ENCODE measurements around the gene YIPF3. TPM values are rescaled to one million over a fixed set of nuclear protein-coding genes. Genes with fewer than 3 reads are reported as not detected.

YIPF3 gene
- total and polyA plus RNA-seq, 10 of the 15 experiments (the other 5 are each of a cell fraction or from before 2014, with no cell fraction given): 20.5 to 88.8 (median 44.7) TPM

DNA sequence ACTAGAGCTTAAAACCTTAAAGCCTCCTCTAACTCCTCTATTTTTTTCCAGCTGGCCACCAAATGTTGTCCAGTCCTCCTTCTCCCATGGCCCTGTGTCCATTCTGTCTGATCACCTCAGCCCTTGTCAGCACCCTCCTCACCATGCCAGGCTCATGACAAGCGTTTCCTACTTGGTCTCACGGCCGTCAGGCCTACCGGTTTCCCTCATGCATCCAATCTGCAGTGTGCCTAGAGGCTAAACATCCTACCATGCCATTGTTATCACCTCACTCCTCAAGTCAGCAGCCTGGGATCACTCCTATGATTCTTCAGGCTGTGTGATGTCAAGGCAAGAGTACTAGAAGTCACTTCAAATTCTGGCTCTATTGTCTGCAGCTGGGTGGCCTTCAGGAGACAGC is 49.0 kb downstream of the YIPF3 start:
- in situ Hi-C loops (cut with MboI) (no loop called here), intact Hi-C loops (cut with micrococcal nuclease; ENCODE audit: unreplicated experiment) (no loop called here)
- no peaks in the 10 kb centered on the region for H3K36me3 ChIP-seq (ENCODE audit: control insufficient read depth in 2 of 2, insufficient read depth in 2 of 2, low read length in 1 of 2)
- RAD21 ChIA-PET (ENCODE audit: unreplicated experiment): interaction anchor here (1.0 kb wide), 1 partner anchor 12 kb away, joined by 3 read pairs; the partner anchor contains the start of gene DLK2
- no peaks in the 10 kb centered on the region for H4K20me1 ChIP-seq (ENCODE audit: control insufficient read depth, insufficient read depth)
- no peaks in the 10 kb centered on the region for H3K4me1 ChIP-seq (ENCODE audit: control insufficient read depth, insufficient read depth, low read length)
- CTCF ChIA-PET: no interaction called here
- SMC1A ChIA-PET (ENCODE audit: uncharacterized antibody, unreplicated experiment): interaction anchor here (1.4 kb wide), 1 partner anchor 38 kb away, joined by 5 read pairs; no protein-coding TSS in a partner anchor
- WGBS (ENCODE audit: insufficient coverage, insufficient replicate concordance, low lambda C conversion rate, missing lambda C conversion rate): 33% methylated on average over 4 of the region's 4 CpGs
- H3K9ac ChIP-seq (ENCODE audit: control insufficient read depth, insufficient read depth, low read length): no peak overlapping the region
- H3K9me3 ChIP-seq (replicated peaks; ENCODE audit: control insufficient read depth, insufficient read depth, low read length): no peaks in the 10 kb centered on the region
- FAIRE-seq (no peak), ATAC-seq (no peak; the same call in 2 of the 3 replicates), DNase-seq (ENCODE audit: low read depth, low spot score) (no peak)
- peaks cover 0 to 2% of the 10 kb centered on the region in 2 experiments; a peak in 1 of 4 replicates for H3K27me3 ChIP-seq (replicated peaks in 1 of 2; ENCODE audit: control insufficient read depth in 2 of 2, insufficient read depth in 2 of 2, low read length in 1 of 2)
- H3K4me2 ChIP-seq (ENCODE audit: control insufficient read depth, insufficient read depth): no peak overlapping the region
- H2AFZ ChIP-seq (ENCODE audit: control insufficient read depth, low read depth, low read length): no peak overlapping the region
- POLR2A ChIA-PET: no interaction called here
- H3K79me2 ChIP-seq (ENCODE audit: control insufficient read depth, insufficient read depth, low read length): no peaks in the 10 kb centered on the region
- H3K4me3 ChIP-seq: no peak overlapping the region
- H3K27ac ChIP-seq (ENCODE audit: control insufficient read depth, insufficient read depth): no peak overlapping the region
- BruUV-seq (replicated peaks): no TSS peak
- no peak for TF ChIP-seq ZBED1 (IDR thresholded peaks at IDR 0.05; ENCODE audit: borderline replicate concordance)
- TF ChIP-seq TBL1XR1 (IDR thresholded peaks at IDR 0.05; ENCODE audit: low read depth, low read length): no peak
- TF ChIP-seq JUNB (IDR thresholded peaks at IDR 0.05): no peak
- TF ChIP-seq MTA3 (IDR thresholded peaks at IDR 0.05; ENCODE audit: borderline replicate concordance, low read length): no peak
- TF ChIP-seq JUND (IDR thresholded peaks at IDR 0.05; ENCODE audit: low read depth, low read length): no peak
- TF ChIP-seq, protein P1, sequence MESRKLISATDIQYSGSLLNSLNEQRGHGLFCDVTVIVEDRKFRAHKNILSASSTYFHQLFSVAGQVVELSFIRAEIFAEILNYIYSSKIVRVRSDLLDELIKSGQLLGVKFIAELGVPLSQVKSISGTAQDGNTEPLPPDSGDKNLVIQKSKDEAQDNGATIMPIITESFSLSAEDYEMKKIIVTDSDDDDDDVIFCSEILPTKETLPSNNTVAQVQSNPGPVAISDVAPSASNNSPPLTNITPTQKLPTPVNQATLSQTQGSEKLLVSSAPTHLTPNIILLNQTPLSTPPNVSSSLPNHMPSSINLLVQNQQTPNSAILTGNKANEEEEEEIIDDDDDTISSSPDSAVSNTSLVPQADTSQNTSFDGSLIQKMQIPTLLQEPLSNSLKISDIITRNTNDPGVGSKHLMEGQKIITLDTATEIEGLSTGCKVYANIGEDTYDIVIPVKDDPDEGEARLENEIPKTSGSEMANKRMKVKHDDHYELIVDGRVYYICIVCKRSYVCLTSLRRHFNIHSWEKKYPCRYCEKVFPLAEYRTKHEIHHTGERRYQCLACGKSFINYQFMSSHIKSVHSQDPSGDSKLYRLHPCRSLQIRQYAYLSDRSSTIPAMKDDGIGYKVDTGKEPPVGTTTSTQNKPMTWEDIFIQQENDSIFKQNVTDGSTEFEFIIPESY (IDR thresholded peaks at IDR 0.05): no peak
- TF ChIP-seq RUNX3 (IDR thresholded peaks at IDR 0.05; ENCODE audit: low read length): no peak
- no peak for TF ChIP-seq RCOR1 (conservative IDR thresholded peaks at IDR 0.05; ENCODE audit: low read depth, low read length)
- TF ChIP-seq, protein P2, sequence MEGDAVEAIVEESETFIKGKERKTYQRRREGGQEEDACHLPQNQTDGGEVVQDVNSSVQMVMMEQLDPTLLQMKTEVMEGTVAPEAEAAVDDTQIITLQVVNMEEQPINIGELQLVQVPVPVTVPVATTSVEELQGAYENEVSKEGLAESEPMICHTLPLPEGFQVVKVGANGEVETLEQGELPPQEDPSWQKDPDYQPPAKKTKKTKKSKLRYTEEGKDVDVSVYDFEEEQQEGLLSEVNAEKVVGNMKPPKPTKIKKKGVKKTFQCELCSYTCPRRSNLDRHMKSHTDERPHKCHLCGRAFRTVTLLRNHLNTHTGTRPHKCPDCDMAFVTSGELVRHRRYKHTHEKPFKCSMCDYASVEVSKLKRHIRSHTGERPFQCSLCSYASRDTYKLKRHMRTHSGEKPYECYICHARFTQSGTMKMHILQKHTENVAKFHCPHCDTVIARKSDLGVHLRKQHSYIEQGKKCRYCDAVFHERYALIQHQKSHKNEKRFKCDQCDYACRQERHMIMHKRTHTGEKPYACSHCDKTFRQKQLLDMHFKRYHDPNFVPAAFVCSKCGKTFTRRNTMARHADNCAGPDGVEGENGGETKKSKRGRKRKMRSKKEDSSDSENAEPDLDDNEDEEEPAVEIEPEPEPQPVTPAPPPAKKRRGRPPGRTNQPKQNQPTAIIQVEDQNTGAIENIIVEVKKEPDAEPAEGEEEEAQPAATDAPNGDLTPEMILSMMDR (IDR thresholded peaks at IDR 0.05 in 2 of 3, conservative IDR thresholded peaks at IDR 0.05 in 1 of 3; ENCODE audit: control insufficient read depth in 2 of 3, extremely low read depth in 1 of 3, insufficient read depth in 1 of 3, low read depth in 3 of 3, low read length in 3 of 3): no peak
- TF ChIP-seq SIN3A (IDR thresholded peaks at IDR 0.05; ENCODE audit: low read depth, low read length): no peak
- TF ChIP-seq POLR2AphosphoS5 (IDR thresholded peaks at IDR 0.05; ENCODE audit: low read length): no peak
- TF ChIP-seq NFXL1 (IDR thresholded peaks at IDR 0.05; ENCODE audit: borderline replicate concordance): no peak
- TF ChIP-seq, protein P3, sequence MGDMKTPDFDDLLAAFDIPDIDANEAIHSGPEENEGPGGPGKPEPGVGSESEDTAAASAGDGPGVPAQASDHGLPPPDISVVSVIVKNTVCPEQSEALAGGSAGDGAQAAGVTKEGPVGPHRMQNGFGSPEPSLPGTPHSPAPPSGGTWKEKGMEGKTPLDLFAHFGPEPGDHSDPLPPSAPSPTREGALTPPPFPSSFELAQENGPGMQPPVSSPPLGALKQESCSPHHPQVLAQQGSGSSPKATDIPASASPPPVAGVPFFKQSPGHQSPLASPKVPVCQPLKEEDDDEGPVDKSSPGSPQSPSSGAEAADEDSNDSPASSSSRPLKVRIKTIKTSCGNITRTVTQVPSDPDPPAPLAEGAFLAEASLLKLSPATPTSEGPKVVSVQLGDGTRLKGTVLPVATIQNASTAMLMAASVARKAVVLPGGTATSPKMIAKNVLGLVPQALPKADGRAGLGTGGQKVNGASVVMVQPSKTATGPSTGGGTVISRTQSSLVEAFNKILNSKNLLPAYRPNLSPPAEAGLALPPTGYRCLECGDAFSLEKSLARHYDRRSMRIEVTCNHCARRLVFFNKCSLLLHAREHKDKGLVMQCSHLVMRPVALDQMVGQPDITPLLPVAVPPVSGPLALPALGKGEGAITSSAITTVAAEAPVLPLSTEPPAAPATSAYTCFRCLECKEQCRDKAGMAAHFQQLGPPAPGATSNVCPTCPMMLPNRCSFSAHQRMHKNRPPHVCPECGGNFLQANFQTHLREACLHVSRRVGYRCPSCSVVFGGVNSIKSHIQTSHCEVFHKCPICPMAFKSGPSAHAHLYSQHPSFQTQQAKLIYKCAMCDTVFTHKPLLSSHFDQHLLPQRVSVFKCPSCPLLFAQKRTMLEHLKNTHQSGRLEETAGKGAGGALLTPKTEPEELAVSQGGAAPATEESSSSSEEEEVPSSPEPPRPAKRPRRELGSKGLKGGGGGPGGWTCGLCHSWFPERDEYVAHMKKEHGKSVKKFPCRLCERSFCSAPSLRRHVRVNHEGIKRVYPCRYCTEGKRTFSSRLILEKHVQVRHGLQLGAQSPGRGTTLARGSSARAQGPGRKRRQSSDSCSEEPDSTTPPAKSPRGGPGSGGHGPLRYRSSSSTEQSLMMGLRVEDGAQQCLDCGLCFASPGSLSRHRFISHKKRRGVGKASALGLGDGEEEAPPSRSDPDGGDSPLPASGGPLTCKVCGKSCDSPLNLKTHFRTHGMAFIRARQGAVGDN (IDR thresholded peaks at IDR 0.05): no peak

Data from GM12878 (cell line).